Peyer's patch (tissue), 4 donors: ENCODE results near the gene NFIX.

ENCODE experiments used
- POLR2A ChIP-seq, 2 donors: fragments of 450-650 bp; IDR thresholded peaks; one replicate each; pipeline ENCODE4 v1.5.1; 2017; ENCODE audit warnings: antibody characterized with exemption in 2 of 2, mild to moderate bottlenecking in 2 of 2, moderate library complexity in 2 of 2
- TF ChIP-seq, protein P1 (sequence below), 6 experiments: fragments of 450-650 bp in 4 of 6; fragments of 200-600 bp in 2 of 6; sonication (generic) in 1 of 6; IDR thresholded peaks; one replicate each; pipeline ENCODE4 v1.5.1; 2017 to 2019; ENCODE audit warnings: antibody characterized with exemption in 6 of 6, mild to moderate bottlenecking in 3 of 6, moderate library complexity in 1 of 6

DNA sequence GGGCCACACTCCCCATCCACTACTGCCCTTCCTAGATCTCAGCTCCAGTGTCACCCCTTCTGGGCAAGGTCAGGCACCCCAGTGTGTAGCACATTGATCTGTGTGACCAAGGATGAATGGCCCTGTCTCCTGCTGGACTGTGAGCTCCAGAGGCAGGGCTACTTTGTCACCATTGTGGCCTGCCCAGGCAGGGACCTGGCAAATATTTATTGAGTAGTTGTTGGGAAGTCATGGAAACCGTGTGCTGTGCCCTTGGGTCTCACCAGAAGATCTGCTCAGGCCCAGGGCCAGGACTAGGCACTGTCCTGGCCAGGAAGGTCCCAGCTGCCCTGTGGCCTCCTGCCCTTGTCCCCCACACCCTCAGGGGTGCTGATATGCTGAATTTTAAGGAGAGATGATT is 133.3 kb downstream of the NFIX start:
- TF ChIP-seq, protein P1, sequence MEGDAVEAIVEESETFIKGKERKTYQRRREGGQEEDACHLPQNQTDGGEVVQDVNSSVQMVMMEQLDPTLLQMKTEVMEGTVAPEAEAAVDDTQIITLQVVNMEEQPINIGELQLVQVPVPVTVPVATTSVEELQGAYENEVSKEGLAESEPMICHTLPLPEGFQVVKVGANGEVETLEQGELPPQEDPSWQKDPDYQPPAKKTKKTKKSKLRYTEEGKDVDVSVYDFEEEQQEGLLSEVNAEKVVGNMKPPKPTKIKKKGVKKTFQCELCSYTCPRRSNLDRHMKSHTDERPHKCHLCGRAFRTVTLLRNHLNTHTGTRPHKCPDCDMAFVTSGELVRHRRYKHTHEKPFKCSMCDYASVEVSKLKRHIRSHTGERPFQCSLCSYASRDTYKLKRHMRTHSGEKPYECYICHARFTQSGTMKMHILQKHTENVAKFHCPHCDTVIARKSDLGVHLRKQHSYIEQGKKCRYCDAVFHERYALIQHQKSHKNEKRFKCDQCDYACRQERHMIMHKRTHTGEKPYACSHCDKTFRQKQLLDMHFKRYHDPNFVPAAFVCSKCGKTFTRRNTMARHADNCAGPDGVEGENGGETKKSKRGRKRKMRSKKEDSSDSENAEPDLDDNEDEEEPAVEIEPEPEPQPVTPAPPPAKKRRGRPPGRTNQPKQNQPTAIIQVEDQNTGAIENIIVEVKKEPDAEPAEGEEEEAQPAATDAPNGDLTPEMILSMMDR (IDR thresholded peaks at IDR 0.05): no peak
- TF ChIP-seq POLR2A (IDR thresholded peaks at IDR 0.05): no peak
